PC-9 (cell line): ENCODE results near the gene METRN. TPM values are rescaled to one million over a fixed set of nuclear protein-coding genes. Genes with fewer than 3 reads are reported as not detected.

ENCODE experiments used
- Bru-seq: library from RNA; stranded (reverse); fragments of 400-500 nt; gene quantifications from one replicate; lab custom pipeline; 2021; lab: Mats Ljungman, UMichigan
- BruChase-seq, 2 experiments: library from RNA; stranded (reverse); fragments of 400-500 nt; gene quantifications; one replicate each; lab custom pipeline; 2021; lab: Mats Ljungman, UMichigan
- BruUV-seq: library from RNA; stranded (reverse); fragments of 400-500 nt; replicated peaks from 2 replicates; lab custom pipeline; 2021; lab: Mats Ljungman, UMichigan
- CTCF ChIA-PET: fragments of 300-600 bp; sonication (Branson Sonifier 250); formaldehyde crosslinking; loops from one replicate; lab custom pipeline; 2022; ENCODE audit warnings: antibody characterized with exemption; lab: Charles Lee
- POLR2A ChIA-PET: fragments of 300-600 bp; sonication (Branson Sonifier 250); formaldehyde crosslinking; loops from one replicate; lab custom pipeline; 2022; ENCODE audit warnings: antibody characterized with exemption; ENCODE audit not compliant: unreplicated experiment; lab: Charles Lee
- DNase-seq, 2 experiments: peaks; one replicate each; pipeline versions ENCODE4 v3.0.0 to v3.0.0-alpha.2; 2015 to 2022; ENCODE audit warnings: mixed read lengths in 1 of 2
- H2AFZ ChIP-seq: fragments of 200-600 bp; sonication (generic); 2 replicates; pipeline ENCODE4 v1.8.1; 2017; ENCODE audit warnings: antibody characterized with exemption
- H3F3A ChIP-seq: fragments of 200-600 bp; sonication (generic); 2 replicates; pipeline ENCODE4 v1.8.1; 2017; ENCODE audit warnings: antibody characterized with exemption, mild to moderate bottlenecking, low read depth; ENCODE audit not compliant: insufficient read depth
- H3K27ac ChIP-seq: fragments of 200-600 bp; sonication (generic); 2 replicates; pipeline ENCODE4 v1.6.1; 2016; ENCODE audit warnings: mixed run types
- H3K27me3 ChIP-seq: fragments of 200-600 bp; sonication (generic); 2 replicates; pipeline ENCODE4 v1.6.1; 2016; ENCODE audit warnings: low read depth, mixed run types; ENCODE audit not compliant: insufficient read depth
- H3K36me3 ChIP-seq: fragments of 200-600 bp; sonication (generic); 2 replicates; pipeline ENCODE4 v1.6.1; 2016; ENCODE audit warnings: low read depth, mixed run types
- H3K4me1 ChIP-seq: fragments of 200-600 bp; sonication (generic); replicated peaks from 2 replicates; pipeline ENCODE4 v1.6.1; 2016; ENCODE audit warnings: mixed run types; ENCODE audit not compliant: insufficient read depth
- H3K4me2 ChIP-seq: fragments of 200-600 bp; sonication (generic); 2 replicates; pipeline ENCODE4 v1.6.1; 2017; ENCODE audit warnings: mixed run types
- H3K4me3 ChIP-seq: fragments of 200-600 bp; sonication (generic); 2 replicates; pipeline ENCODE4 v1.6.1; 2016; ENCODE audit warnings: mixed run types
- H3K79me2 ChIP-seq: fragments of 200-600 bp; sonication (generic); 2 replicates; pipeline ENCODE4 v1.6.1; 2017; ENCODE audit warnings: low read depth, mixed run types
- H3K9me2 ChIP-seq: fragments of 200-600 bp; sonication (generic); 2 replicates; pipeline ENCODE4 v1.8.1; 2017; ENCODE audit warnings: mild to moderate bottlenecking; ENCODE audit not compliant: insufficient read depth
- H3K9me3 ChIP-seq: fragments of 200-600 bp; sonication (generic); 2 replicates; pipeline ENCODE4 v1.8.1; 2016; ENCODE audit warnings: low read depth; ENCODE audit not compliant: insufficient read depth
- H4K20me1 ChIP-seq: fragments of 200-600 bp; sonication (generic); 2 replicates; pipeline ENCODE4 v1.8.1; 2017; ENCODE audit not compliant: insufficient read depth
- EZH2 ChIP-seq: fragments of 200-600 bp; sonication (generic); IDR thresholded peaks from 2 replicates; pipeline ENCODE4 v1.8.0; 2017; ENCODE audit warnings: antibody characterized with exemption, low read depth
- intact Hi-C: fragments of 100-400 bp; cut with micrococcal nuclease; formaldehyde crosslinking; loops from one replicate; pipeline ENCODE4 v1.10.0; 2022; ENCODE audit not compliant: unreplicated experiment
- long read RNA-seq: library from polyadenylated mRNA; stranded (forward); transcript quantifications from one replicate; pipeline ENCODE4 v2.0.0, GENCODE V29; 2022
- total RNA-seq: library from RNA; stranded (reverse); gene quantifications from 2 replicates; pipeline ENCODE4 v1.2.3, GENCODE V29; 2021
- TF ChIP-seq, protein P1 (sequence below): fragments of 200-600 bp; sonication (generic); conservative IDR thresholded peaks from 2 replicates; pipeline ENCODE4 v1.6.1; 2017; ENCODE audit warnings: mixed run types, antibody characterized with exemption, mild to moderate bottlenecking, moderate library complexity

METRN gene
- total RNA-seq (77.5 and 88.5 TPM in 2 replicates), Bru-seq, nascent RNA (percentile 46 among the genes with signal in this experiment), BruChase-seq, experiment 1, labeled RNA remaining after a 2-hour chase (percentile 47 among the genes with signal in this experiment), BruChase-seq, experiment 2, labeled RNA remaining after a 6-hour chase (percentile 60 among the genes with signal in this experiment)
- long read RNA-seq, transcript METRN-201 (3 exons, 915 nt), result minor isoform, 22 of 99 reads
- long read RNA-seq, transcript METRN-204 (4 exons, 3,325 nt), result major isoform, 44 of 99 reads
- long read RNA-seq, partial matches to known transcripts, result 5 of 99 reads
- long read RNA-seq, other reads (novel, unspliced or antisense), result 27 of 99 reads

DNA sequence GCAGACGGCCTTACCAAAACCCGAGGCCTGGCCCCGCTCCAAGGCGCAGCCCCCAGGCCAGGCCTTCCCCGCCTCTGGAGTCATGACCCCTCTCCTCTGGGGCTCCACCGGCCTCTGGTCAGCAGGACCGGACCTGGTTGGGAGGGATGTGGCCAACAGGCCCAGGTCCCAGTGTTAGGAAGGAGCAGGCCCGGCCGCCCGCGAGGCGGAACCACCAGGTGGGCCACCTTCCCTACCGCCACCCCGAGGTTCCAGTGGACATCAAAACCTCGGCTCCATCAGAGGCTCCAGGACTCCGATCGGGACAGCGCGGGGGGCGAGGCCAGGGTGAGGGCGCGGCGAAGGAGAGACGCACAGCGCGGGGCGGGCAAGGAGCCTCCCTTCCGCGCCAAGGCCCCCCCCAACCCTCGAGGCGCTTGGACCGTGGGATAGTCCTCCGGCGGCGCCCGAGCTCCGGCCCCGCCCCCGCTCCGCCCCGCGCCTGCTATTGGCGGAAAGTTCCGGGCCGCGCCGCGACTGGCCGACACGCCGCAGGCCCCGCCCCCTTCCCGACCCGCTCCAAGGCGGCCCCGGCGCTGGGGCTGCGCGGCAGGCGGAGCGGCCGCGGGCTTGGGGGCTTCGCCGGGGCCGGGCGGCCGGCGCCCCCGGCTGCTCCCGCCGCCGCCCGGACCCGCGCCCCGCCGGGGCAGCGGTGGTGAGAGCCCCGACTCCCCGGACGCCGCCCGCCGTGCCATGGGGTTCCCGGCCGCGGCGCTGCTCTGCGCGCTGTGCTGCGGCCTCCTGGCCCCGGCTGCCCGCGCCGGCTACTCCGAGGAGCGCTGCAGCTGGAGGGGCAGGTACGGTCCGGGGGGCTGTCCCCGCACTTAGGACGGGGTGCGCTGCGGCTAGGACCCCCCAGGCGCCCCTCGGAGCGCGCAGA, at the start of gene METRN:
METRN (plus strand) TSS at position 561 of the 919 bp plus-strand sequence; CDS start at position 733, 172 bp downstream.
- H2AFZ ChIP-seq, result 0 out of 2 replicates have a peak within 1 kb of the TSS, but pooled peaks have one; percentile 33

DNA sequence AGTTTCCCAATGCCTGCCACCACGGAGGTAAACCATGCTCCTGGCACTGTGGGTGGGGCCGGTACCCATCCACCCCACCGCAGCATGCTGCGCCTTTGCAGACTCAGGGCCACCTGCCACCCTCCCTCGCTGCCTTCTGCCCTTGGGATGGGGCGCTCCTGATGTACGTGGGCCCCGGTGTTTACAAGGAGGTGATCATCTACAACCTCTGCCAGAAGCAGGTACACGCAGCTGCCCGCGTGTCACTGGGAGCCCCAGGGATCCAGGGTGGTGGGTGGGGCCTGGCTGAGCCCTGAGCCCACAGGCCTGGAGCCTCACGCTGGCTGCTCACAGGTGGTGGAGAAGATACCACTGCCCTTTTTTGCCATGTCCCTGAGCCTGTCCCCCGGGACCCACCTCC, 48.3 kb upstream of the METRN start:
- Histone ChIP-seq H3K27me3 (no peaks in the 10 kb centered on the region), H2AFZ (no peak overlapping the region), H3K4me2 (no peak overlapping the region), H3F3A (peaks cover 16% of the 10 kb centered on the region; the same call in 1 of the 2 replicates), H4K20me1 (no peaks in the 10 kb centered on the region; the same call in 1 of the 2 replicates), H3K27ac (no peak overlapping the region), H3K9me2 (no peaks in the 10 kb centered on the region), H3K4me3 (no peak overlapping the region), H3K9me3 (no peaks in the 10 kb centered on the region), H3K4me1 (peaks cover 9% of the 10 kb centered on the region; the same call in 1 of the 2 replicates), H3K36me3 (no peaks in the 10 kb centered on the region), H3K79me2 (peaks cover 21% of the 10 kb centered on the region)
- DNase-seq, result no peak
- POLR2A ChIA-PET, result no interaction called here
- BruUV-seq, result no TSS peak
- CTCF ChIA-PET, result no interaction called here
- intact Hi-C loops, result loop anchor here (5.0 kb wide), 1 partner anchor 39 kb away; no protein-coding TSS in a partner anchor
- TF ChIP-seq, protein P1, sequence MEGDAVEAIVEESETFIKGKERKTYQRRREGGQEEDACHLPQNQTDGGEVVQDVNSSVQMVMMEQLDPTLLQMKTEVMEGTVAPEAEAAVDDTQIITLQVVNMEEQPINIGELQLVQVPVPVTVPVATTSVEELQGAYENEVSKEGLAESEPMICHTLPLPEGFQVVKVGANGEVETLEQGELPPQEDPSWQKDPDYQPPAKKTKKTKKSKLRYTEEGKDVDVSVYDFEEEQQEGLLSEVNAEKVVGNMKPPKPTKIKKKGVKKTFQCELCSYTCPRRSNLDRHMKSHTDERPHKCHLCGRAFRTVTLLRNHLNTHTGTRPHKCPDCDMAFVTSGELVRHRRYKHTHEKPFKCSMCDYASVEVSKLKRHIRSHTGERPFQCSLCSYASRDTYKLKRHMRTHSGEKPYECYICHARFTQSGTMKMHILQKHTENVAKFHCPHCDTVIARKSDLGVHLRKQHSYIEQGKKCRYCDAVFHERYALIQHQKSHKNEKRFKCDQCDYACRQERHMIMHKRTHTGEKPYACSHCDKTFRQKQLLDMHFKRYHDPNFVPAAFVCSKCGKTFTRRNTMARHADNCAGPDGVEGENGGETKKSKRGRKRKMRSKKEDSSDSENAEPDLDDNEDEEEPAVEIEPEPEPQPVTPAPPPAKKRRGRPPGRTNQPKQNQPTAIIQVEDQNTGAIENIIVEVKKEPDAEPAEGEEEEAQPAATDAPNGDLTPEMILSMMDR, result no peak
- TF ChIP-seq EZH2, result no peak

More for the DNA sequence above, at the start of gene METRN:
- Histone ChIP-seq H3K79me2 (peaks cover 4% of the 10 kb centered on the region; the same call in 1 of the 2 replicates), H3K9me3 (no peaks in the 10 kb centered on the region), H3K27me3 (peaks cover 13% of the 10 kb centered on the region), H3K4me1 (peaks cover 51% of the 10 kb centered on the region), H3K4me3 (peak within 1 kb of the TSS; percentile 81), H3K9me2 (no peaks in the 10 kb centered on the region), H3K4me2 (peak within 1 kb of the TSS; percentile 85), H3K27ac (no peak within 1 kb of the TSS; the same call in 1 of the 2 replicates), H4K20me1 (peaks cover 12% of the 10 kb centered on the region; the same call in 1 of the 2 replicates), H3F3A (peaks cover 41% of the 10 kb centered on the region), H3K36me3 (no peaks in the 10 kb centered on the region)
- peak; percentile 67 to 96 for DNase-seq
- TF ChIP-seq EZH2, result no peak
- TF ChIP-seq, protein P1, result no peak
- ChIA-PET POLR2A (interaction anchor here (0.6 to 1.4 kb wide), 5 partner anchors 11 to 222 kb away, joined by 3 to 19 read pairs (median 9); partner anchors contain the start of genes CCDC78, CHTF18 and RPUSD1), CTCF (interaction anchor here (0.6 kb wide), 1 partner anchor 33 kb away, joined by 3 read pairs; no protein-coding TSS in a partner anchor)
- BruUV-seq, result no TSS peak
- intact Hi-C loops, result loop anchor here (5.0 kb wide), 1 partner anchor 257 kb away; the partner anchor contains the start of gene LMF1
